Measurements from ENCODE around the gene FGF13.

DNA sequence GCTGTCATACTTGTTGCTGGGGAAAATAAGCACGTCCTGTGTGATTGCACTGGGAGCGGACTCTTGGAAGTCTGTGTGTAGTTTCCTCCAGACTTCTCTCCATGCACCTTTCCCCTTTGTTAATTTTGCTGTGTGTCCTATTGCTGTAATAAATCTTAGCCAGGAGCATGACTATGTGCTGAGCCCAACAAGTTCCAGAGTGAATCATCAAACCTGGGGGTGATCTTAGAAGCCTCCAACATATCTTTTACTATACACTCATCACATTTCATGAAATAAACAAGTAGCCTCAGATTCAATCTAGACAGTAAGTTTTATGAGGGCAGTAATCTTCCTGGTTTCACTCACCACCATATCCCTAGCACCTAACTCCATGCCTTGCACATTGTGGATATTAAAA lies 43.3 kb upstream of the FGF13 start:
- TF ChIP-seq, protein P1, sequence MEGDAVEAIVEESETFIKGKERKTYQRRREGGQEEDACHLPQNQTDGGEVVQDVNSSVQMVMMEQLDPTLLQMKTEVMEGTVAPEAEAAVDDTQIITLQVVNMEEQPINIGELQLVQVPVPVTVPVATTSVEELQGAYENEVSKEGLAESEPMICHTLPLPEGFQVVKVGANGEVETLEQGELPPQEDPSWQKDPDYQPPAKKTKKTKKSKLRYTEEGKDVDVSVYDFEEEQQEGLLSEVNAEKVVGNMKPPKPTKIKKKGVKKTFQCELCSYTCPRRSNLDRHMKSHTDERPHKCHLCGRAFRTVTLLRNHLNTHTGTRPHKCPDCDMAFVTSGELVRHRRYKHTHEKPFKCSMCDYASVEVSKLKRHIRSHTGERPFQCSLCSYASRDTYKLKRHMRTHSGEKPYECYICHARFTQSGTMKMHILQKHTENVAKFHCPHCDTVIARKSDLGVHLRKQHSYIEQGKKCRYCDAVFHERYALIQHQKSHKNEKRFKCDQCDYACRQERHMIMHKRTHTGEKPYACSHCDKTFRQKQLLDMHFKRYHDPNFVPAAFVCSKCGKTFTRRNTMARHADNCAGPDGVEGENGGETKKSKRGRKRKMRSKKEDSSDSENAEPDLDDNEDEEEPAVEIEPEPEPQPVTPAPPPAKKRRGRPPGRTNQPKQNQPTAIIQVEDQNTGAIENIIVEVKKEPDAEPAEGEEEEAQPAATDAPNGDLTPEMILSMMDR (IDR thresholded peaks at IDR 0.05) = no peak
- TF ChIP-seq POLR2A (IDR thresholded peaks at IDR 0.05) = no peak

Data from esophagus squamous epithelium (tissue), 4 donors.